HepG2 (cell line): ENCODE data around the gene B3GNT2.

ENCODE experiments used
- IRF2 ChIP-seq: IDR thresholded peaks from 2 replicates; pipeline ENCODE4 v1.6.1; 2018; ENCODE audit warnings: missing genetic modification reagents, missing compliant biosample characterization
- ZFX ChIP-seq: sonication (generic); formaldehyde crosslinking; IDR thresholded peaks from 2 replicates; pipeline ENCODE4 v1.4.0; 2020; ENCODE audit warnings: mild to moderate bottlenecking, low read depth, missing genetic modification reagents, moderate library complexity
- ZNF501 ChIP-seq: sonication (generic); formaldehyde crosslinking; IDR thresholded peaks from 2 replicates; pipeline ENCODE4 v1.5.1; 2020; ENCODE audit warnings: mild to moderate bottlenecking, moderate library complexity, missing genetic modification reagents
- ZNF512 ChIP-seq: sonication (generic); formaldehyde crosslinking; IDR thresholded peaks from 2 replicates; pipeline ENCODE4 v1.4.0; 2020; ENCODE audit warnings: mild to moderate bottlenecking, missing genetic modification reagents

GRCh38 chr2:62200291-62200841, 4.5 kb downstream of the B3GNT2 start:
- TF ChIP-seq ZNF501 (CRISPR knock-in tag) (no peak), IRF2 (CRISPR knock-in tag) (no peak), ZNF512 (no peak), ZFX (no peak)
